GM18526 (cell line): ENCODE measurements around the gene KDELR3.

ENCODE experiments used
- POLR2A ChIP-seq: IDR thresholded peaks from 3 replicates; pipeline ENCODE4 v1.6.1; 2011; ENCODE audit not compliant: insufficient read length; ENCODE audit errors: extremely low read depth

KDELR3 gene

GRCh38 chr22:38482662-38483308, 14.9 kb downstream of the KDELR3 start:
- no peak for TF ChIP-seq POLR2A

GRCh38 chr22:38484244-38484643, 16.3 kb downstream of the KDELR3 start:
- no peak for TF ChIP-seq POLR2A

DNA sequence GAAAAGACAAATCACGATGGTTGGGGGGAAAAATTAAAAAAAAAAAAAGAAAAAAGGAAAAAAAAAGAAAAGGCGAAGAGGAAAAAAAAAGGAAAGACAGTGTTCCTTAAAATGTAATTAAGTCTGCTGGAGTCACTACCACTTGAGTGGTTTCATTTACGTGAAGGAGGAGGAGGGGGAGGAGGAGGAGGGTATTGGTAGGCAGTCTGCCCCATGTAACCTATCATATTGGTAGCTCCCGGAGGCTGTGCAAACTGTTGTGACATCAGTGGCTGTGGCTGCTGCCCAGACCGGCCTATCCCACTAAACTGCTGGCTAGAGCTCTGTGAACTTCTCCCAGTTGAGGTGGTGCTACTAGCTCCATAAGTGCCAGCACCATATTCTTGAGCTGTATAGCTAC, 17.9 kb downstream of the KDELR3 start:
- no peak for TF ChIP-seq POLR2A

DNA sequence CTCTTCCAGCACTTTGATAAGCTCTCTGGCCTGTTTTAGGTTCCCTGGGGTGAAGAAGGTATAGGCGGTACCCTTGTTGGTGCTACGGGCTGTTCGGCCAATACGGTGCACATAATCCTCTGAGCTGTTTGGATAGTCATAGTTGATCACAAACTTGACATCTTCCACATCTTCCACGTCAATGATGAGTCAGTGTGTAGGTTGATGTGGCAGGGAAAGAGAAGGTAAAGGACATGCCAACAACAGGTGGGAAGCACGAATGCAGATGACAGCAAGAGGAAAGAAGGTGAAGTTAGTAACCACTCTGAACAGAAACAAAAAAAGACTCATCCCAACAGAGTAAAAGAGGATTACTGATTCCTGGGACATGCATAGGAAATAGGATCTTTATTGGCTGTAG, 20.1 kb downstream of the KDELR3 start:
- no peak for TF ChIP-seq POLR2A

GRCh38 chr22:38489142-38489541, 21.2 kb downstream of the KDELR3 start:
- TF ChIP-seq POLR2A, result no peak

DNA sequence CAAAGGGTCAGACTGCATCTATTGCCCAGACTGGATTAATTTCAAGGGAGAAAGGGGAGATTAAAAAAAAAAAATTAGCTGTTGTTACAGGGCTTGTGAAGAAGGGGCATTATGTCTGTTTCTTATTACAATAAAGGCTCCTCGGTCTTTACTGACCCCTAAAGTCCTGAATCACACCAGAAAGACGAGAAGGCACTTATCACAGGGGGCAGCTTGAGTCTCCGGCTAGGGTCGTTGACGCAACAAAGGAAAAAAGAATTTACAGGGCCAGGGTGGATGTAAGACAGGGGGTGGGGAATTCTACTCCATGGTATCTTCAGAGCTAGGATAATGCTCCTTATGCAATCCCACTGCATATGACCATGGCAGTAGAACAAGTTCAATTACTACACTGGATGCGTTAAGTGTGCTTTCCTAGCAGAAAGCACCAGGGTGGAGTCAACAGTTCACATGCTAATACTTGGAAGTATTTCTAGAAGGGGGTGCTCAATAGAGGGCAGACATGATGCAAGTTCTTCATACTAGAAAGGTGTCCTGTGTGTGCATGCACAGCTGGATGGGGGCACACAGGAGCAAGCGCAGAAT, 21.8 kb downstream of the KDELR3 start:
- TF ChIP-seq POLR2A, result no peak

DNA sequence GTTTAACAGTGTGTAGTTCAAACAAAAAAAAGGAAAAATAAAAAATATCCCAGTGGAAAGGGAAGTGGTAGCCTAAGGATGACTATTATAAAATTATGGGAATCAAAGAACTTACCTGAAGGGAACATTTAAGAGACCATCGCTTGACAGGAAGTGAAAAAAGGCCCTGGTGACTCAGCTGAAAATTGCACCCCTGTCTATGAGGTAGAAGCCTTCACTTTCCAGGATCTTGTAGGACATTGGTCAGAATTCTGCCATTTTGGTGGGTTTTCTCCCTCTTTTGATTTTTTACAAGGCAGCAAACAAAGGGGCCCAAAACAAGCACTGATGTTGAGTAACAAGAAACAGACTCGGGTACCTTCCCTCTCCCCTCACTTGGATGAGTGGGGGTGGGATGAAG, 22.6 kb downstream of the KDELR3 start:
- TF ChIP-seq POLR2A, result no peak

- TF ChIP-seq POLR2A, result no peak
Observed at GRCh38 chr22:38490915-38491314, 23.0 kb downstream of the KDELR3 start.

DNA sequence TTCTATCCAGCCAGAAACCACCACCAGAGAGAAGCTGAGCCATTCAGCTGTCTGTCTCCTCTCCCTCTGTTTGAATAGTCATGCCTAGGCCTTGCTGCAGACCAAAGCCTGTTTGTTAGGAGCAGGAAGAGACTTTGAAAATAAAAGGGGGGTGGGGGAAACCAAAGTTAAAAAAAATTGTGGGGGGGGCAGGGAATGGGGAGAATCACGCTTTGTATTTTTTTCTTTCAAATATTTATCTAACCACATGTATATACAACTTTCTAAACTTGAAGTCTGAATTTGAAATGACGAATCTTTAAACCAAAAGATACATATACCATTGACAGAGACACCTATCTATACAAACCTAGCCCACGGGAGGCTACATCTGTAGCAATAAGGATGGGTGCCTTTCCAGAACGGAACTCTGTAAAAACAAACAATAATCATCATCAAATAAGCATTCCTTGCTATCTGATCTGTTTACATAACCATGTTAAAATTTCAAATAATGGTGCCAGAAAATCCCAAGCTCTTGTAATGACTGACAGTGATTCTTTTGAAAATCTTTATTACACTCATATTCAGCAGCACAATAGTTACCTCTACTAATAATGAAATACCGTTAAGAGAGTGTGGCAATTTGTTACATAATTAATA, 23.9 kb downstream of the KDELR3 start:
- TF ChIP-seq POLR2A, result no peak

DNA sequence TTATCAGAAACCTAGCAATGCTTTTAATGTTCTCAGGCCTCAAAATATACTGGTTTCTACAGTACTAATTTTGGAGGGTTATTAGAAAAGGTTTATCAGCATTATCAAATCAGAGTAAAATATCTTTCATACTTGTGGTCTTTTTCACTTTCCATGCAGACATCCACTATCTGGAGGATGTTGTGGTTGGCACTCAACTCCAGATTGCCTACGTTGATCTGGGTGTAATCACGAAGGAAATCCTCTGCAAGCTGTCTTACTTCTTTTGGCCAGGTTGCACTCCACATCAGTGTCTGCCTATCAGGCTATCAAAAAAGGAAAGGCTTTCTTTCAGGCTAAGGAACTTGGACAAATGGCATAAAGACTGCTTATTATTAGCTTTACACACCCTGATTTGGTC, 26.6 kb downstream of the KDELR3 start:
- TF ChIP-seq POLR2A, result no peak

DNA sequence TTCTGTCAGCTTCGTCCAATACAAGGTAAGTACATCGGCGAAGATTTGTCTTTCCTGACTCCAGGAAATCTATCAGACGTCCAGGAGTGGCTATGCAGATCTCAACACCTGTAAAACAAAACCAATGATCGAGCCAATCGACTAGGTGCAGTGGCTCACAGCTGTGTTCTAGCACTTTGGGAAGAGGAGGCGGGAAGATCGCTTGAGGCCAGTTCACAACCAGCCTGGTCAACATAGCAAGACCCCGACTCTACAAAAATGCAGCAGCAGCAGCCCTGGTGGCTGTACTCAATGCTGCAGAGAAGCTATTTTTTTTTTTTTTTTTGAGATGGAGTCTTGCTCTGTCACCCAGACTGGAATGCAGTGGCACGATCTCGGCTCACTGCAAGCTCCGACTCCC, 27.0 kb downstream of the KDELR3 start:
- no peak for TF ChIP-seq POLR2A

- TF ChIP-seq POLR2A, result no peak
Observed at GRCh38 chr22:38497869-38498268, 30.0 kb downstream of the KDELR3 start.

- TF ChIP-seq POLR2A, result no peak
Observed at GRCh38 chr22:38501797-38502672, 34.1 kb downstream of the KDELR3 start.

DNA sequence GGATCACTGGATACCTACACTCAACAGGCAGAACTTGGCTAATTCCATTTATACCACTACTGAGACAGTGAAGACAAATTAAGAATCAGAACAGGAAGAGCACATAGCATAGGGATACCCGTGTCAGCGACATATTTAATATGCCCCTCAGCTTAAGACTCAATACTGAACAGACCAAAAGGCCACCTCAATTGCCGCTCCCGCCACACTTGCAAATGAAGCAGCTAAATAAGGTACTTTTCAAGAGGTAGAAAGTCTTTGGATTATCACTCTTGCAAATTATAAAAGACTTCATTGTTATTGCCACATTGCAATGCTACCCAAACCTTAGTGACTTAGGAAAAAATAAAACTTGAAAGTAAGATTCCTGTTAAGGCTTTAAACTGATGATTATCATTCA, 35.1 kb downstream of the KDELR3 start:
- no peak for TF ChIP-seq POLR2A

DNA sequence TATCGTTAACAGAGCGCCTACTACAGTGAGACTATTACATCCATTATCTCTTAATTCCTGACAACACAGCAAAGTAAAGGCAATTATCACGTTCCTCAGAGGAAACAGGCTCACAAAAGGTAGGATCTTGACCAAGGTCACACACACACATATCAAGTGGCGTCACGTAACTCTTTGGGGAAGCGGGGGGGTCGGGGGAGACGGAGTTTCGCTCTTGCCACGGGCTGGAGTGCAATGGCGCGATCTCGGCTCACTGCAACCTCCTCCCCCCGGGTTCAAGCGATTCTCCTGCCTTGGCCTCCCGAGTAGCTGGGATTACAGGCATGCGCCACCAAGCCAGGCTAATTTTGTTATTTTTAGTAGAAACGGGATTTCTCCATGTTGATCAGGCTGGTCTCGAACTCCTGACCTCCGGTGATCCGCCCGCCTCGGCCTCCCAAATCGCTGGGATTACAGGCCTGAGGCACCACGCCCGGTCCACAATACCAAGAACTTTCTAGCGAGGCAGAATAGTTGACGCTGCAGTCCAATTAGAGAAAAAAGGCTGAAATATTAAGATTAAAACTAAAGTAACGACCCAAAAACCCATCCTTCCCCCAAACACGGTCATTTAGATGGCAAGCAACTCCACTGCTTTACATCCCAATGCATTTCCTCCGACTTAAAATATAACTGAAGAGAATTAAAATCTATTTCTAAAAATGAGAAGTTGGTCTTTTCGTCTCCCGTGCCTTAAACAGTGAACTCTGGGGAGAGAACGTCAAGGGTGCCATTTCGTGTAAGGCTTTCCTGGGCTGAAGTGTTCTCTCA, 37.0 kb downstream of the KDELR3 start:
- no peak for TF ChIP-seq POLR2A
